Metanephros (tissue), 1 donor: ENCODE results near the gene POT1. TPM values are rescaled to one million over a fixed set of nuclear protein-coding genes. Genes with fewer than 3 reads are reported as not detected.

Experiments used
- total RNA-seq: library from RNA; depleted of rRNA; stranded (reverse); fragments of >200 nt; gene quantifications from one replicate; pipeline ENCODE4 v1.2.3, GENCODE V29; 2014

The POT1 gene, protein sequence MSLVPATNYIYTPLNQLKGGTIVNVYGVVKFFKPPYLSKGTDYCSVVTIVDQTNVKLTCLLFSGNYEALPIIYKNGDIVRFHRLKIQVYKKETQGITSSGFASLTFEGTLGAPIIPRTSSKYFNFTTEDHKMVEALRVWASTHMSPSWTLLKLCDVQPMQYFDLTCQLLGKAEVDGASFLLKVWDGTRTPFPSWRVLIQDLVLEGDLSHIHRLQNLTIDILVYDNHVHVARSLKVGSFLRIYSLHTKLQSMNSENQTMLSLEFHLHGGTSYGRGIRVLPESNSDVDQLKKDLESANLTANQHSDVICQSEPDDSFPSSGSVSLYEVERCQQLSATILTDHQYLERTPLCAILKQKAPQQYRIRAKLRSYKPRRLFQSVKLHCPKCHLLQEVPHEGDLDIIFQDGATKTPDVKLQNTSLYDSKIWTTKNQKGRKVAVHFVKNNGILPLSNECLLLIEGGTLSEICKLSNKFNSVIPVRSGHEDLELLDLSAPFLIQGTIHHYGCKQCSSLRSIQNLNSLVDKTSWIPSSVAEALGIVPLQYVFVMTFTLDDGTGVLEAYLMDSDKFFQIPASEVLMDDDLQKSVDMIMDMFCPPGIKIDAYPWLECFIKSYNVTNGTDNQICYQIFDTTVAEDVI
- total RNA-seq: 76.0 TPM

DNA sequence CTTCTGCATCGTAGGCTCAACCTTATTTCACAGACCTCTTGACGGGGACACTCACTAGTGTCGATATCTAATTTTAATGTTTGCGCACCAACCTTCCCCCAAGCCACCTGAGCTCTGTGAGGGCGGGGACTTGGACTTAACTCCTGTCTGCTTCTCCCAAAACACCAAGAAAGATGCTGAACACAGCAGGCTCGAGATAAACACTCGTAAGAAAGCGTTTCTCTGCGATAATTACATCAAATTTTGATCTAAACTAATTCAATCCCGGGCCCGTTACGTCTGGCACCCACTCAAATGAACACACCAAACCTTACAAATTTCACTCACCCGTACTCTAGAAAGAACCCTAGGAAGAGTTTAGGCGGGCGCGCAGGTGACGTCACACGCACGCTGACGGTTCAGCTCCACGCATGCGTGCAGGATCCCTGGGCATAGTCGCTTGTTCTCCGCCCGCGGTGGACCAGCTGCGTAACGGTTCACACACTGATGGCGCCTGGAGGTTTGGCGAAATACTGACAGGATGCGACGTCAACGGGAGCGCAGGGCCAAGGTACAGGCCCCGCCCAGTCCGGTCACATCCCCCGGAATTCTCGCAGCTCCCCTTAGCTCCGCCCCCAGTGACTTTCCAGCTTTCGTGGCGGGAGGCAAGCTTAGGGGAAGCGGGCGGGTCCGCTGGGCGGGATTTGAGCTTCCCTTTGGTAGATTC lies at the start of gene POT1:
Gene POT1 (minus strand): TSS at position 359 of the 706 bp plus-strand sequence. CDS start 32,652 bp downstream, outside the sequence.

Other genes starting within 250 kb of the POT1 start
- gene GPR37, start 164.0 kb downstream of the POT1 start, total RNA-seq: 3.2 TPM